HS-27A (cell line): ENCODE results near the gene LRRC42.

Experiments
- DNase-seq: peaks from one replicate; pipeline ENCODE4 v3.0.0-alpha.2; 2012; ENCODE audit warnings: low read depth, missing footprints

LRRC42 gene, protein sequence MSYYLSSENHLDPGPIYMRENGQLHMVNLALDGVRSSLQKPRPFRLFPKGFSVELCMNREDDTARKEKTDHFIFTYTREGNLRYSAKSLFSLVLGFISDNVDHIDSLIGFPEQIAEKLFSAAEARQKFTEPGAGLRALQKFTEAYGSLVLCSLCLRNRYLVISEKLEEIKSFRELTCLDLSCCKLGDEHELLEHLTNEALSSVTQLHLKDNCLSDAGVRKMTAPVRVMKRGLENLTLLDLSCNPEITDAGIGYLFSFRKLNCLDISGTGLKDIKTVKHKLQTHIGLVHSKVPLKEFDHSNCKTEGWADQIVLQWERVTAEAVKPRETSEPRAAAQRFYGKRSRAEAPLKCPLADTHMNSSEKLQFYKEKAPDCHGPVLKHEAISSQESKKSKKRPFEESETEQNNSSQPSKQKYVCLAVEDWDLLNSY

DNA sequence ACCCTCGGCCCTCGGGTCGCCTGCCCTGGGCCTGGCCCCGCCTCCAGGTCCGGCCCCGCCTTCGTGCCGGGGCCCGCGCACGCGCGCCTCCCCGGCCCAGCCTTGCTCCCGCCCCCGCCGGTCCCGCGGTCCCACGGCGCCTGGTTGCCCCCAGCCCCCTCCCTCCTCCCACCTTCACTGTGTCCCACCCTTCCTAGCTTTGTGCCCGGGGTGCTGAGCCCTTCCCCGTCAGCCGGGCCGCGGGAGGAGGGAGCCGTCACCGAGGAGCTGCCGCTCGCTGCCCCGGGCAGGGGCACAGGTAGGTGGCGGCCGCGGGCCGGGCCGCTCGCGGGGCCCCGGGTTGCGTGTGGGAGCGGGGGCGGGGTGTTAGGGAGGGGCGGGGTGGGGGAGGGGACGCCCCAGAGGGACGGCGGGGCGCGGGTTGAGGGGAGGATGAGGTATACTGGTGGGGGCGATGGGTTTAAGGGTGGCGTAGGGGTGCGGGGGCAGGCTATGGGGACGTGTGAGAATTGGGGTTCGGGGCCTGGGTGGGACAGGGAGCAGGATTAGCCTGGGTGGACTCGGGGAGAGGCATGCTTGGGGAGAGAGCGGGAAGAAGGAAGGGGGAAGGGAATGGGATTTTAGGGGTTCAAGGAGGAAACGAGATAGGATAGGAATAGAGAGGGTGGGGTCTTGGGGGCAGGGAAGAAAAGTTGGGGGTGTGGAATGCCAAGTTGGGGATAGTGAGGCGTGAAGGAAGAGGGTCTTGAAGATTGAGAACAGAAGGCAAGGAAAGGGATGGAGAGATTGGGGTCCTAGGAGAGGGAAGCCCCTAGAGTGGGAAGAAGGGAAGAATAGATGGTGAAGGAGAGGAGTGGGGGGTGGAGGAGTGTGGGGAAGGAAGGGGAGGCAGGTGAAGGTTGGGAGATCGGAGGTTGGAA lies at the start of gene LRRC42:
Gene LRRC42 (plus strand): TSS at position 99 of the 920 bp plus-strand sequence. CDS start 5,650 bp downstream, outside the sequence.
- no peak for DNase-seq

DNA sequence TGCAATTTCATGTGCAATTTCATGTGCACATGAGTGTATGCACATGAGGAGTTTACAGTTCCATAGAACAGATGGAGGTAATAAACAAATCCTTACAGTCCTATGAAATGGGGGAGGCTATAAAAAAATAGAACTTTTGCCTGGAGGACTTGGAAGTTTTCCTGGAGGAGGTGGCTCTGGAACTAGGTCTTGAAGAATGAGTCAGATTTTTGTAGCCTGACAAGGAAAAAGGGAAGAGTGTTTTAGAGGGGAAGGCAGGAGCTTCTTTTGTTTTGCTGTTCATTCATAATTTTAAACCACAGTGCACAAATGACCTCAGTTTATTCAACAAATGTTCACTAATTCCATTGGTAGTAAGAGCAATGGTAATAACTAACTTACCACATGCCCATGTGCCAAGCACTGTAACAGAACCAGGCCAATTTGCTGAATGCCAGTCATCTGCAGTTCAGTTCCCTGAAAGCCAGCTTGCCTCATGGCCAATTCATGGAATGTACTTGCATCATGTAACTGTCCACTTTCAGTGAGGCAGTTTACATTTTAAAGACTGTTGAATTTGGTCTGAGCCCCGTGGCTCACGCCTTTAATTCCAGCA lies 49.4 kb upstream of the LRRC42 start:
- DNase-seq, result no peak

DNA sequence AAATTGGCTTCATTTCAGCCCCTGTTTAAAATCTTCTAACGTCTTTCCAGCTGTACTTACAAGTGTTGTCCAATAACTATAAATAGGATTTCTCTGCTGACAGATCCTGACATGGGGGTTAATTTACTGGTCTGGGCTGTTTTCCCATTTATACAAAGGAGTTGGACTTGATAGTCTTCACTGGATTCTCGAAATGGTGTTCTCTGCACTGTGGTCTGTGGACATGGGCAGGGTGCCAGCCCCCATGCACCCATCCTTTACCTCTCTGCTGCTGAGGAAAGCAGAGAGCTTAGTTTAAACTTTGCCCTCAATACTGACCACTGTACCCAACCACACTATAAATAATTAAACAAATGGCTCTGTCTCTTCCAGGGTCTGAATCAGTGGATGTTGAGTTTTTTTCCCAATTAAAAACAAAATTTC lies 46.9 kb upstream of the LRRC42 start:
- no peak for DNase-seq

DNA sequence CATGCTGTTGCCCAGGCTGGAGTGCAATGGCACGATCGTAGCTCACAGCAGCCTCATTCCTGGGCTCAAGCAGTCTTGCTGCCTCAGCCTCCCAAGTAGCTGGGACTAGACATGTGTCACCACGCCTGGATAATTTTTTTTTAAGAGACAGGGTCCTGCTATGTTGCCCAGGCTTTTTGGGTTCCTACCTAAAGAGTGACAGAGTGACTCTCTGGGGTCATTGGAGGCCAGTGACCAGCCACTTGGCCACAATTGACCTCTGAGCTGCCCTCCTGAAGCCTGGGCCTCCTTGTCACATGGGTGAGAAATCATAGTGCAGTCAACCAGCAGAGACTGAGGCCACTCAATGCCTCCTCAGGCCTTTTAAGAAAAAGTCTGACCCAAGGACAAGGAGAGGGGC lies 46.4 kb upstream of the LRRC42 start:
- no peak for DNase-seq

DNA sequence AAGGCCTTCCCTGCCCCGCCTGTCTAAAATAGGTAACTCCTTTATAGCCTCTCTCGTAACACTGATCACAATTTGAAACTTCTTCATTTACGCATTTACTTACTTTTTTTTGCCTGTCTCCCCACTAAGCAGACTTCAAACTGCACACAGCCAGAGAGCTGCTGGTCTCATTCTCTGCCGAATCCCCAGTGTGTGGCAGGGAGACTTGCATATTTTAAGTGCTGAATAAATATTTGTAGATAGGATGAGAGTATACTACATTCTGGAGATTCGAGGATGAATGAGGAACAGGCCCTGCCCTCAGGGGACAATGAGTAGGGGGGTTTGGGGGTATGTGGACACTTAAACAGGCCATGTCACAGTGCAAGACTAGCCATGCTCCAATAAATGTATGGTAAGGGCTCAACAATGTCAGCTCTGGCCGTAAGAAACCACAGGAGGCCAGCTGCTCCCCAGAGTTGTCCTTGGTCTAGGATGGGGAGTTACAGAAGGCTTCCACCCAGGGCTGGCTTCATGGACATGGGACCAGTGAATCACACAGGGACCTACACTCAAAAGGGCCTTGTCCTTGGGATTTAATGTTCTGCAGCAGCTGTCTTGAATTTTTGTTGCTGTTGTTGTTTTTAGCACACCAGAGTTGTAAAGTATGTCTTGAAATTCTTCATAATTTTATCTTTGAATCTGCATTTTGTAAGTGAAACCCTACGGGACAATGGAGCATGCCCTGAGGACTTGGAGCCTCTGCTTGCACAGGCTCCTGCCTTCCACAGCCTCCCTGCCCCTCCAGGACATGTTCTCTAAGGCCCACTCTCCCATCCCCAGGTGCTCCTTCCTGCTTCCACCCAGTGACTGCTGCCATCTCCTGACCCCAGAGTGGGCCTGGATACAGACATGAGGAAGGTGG lies 43.7 kb upstream of the LRRC42 start:
- DNase-seq, result no peak

DNA sequence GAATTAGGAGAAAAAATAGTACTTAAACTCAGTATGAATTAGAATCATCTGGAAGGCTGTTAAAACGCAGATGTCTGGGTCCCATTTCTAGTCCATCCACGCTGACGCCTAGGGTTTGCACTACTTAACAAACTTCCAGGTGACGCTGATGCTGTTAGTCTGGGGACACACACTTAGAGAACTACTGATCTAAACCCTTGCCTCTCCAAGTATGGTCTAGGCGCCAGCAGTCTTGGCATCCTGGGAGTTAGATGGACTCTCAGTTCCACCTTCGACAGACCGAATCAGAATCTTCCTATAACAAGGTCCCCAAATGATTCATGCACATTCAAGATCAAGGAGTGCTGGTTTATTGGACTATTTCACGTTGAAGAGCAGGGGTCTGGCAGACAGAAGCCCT lies 40.6 kb upstream of the LRRC42 start:
- DNase-seq, result no peak

DNA sequence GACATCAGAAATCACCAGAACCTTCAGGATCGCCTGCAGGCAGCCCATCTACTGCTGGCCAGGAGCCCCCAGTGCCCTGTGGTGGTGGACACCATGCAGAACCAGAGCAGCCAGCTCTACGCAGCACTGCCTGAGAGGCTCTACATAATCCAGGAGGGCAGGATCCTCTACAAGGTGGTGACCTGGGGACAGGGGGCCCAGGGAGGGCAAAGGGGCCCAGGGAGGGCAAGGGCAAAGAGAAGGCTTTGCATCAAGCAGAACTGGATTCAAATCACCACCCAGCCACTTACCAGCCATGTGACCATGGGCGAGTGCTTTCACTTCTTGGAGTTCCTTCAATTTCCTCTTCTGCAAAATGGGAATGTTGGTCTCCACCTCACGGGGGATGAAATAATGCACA lies 40.0 kb upstream of the LRRC42 start:
- DNase-seq, result no peak

DNA sequence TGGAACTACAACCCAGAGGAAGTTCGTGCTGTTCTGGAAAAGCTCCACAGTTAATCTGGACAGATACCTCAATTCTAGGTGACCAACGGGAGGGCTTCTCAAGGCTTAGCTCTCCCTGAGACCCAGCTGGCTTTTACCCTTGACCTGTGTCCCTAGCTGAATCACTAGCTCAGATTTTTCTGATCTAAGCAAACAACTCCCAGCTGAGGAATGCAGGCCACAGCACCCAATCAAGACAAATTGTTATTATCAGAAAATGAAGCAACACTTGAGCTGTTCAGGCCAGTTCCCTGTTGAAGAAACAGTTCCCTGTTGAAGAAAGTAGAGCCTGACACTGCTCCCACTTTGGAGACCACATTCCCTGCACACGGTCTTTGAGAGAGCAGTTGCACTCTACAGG lies 36.2 kb upstream of the LRRC42 start:
- DNase-seq, result no peak

DNA sequence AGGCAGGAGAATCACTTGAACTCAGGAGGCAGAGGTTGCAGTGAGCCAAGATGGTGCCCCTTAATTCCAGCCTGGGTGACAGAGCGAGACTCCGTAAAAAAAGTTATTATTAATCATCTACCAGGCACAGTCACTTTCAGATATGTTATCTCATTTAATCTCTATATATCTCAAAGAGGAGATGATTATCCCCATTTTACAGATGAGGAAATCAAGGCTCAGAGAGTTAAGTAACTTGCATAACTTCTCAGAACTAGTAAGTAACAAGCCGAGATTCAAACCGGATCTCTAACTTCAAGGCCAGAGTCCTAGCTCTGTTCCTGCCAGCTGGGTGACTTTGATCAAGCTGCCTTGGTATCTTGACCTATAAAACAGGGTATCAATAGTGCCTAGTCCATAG lies 34.7 kb upstream of the LRRC42 start:
- DNase-seq, result no peak

DNA sequence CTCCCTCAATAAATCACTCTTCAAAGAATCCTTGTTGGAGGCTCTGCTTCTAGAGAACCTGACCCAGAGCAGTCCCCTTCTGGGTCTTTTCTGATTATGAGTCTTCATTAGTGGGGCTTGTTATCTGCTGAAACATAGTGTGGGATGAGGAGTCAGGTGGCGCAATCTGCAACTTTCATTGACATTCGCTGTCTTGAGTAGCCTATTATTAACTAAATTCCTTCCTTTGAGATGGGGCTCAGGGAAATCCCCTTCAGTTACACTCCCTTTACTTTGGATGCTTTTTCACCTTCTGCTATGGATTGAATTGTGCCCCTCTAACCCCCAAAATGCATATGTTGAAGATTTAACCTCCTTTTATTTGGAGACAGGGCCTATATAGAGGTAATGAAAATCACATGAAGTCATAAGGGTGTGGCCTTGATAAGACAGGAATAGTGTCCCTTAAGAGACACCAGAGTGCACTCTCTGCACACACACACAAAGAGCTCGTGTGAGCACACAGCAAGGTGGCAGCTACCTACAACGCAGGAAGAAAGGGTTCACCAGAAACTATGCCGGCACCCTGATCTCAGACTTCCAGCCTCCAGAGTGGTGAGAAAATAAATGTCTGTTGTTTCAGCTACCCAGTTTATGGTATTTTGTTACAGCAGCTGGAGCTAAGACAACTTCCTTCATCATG lies 32.7 kb upstream of the LRRC42 start:
- no peak for DNase-seq

DNA sequence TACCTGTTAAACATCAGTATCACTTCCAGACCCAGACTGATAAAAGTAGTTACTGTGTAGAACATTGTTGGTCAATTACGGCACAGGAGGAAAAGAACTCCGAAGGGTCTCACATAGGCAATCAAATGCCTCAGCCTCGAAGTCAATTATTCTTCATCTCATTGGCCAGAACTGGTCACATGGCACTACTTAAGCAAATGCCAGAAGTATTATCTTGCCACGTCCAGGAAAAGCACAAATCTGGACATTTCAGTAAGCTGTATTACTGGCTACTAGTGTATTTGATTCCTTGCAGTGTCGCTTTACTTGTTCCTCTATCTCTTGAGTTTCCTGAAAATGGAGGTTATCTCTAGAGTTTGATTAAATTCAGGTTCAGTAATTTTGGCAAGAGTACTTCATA lies 27.8 kb upstream of the LRRC42 start:
- DNase-seq, result no peak

DNA sequence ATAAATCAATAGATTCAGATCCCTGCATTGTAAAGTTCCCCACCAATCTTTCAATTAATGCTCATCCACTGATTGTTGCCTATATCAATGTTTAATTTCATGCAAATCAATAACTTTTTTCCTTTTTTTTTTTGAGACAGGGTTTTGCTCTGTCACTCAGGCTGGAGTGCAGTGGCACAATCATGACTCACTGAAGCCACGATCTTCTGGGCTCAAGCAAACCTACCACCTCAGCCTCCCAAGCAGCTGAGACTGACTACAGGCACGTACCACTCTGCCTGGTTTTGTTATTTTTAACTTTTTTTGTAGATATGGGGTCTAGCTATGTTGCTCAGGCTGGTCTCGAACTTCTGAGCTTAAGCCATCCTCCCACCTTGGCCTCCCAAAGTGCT lies 26.5 kb upstream of the LRRC42 start:
- DNase-seq, result no peak

DNA sequence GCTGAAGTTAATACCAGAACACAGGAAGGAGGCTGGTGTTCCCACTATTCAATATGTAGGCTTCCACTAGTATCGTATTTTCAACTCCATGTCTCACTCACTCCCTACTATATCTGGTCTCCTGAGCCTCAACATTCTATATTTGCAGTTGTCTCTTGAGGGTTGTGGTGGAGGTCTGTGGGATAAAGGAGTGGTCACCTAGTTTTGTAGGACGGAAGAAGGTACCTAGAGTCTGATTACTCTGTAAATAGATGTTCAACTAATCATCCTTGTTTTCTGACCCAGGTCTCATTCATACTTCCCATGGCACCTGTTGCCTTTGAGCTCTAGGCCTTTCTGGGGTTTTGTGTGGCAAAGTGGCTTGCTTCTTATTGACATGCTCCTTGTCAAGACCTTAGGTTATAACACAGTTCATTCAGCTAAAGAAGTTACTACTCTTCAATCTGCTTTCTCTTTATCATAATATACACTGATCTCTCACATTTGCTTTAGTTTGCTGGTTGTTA lies 18.7 kb upstream of the LRRC42 start:
- no peak for DNase-seq

DNA sequence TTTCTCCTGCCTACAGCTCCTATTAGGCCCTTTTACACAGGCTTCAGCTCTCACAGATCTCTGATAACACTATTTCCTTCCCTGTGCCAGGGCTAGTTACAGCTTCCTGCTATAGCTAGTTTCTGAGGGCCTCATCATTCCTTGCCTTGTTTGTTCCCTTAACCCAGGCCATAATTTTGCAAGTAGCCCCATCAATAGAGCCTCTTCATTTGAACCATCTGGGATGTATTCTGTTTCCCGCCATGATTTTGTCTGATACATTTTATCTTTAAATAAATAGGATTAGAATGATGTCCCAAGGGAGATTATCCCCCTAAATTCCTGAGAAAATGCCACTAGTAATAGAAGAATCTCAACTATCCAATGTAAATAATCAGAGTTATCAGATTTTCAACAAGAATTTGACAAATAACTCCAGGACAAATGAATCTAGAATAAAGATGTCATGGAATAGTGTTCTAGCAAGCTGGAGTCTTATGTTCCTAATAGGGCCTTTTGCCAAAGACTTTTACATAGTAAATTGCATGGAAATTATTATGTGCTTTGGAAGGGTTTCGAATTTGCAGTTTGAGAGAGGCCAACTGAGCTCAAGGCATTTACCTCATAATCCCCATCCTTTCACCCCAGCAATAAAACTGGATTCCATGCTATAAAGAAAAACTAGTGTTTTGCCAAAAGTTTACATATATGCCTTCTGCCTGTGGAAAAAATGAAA lies 16.7 kb upstream of the LRRC42 start:
- DNase-seq, result no peak

DNA sequence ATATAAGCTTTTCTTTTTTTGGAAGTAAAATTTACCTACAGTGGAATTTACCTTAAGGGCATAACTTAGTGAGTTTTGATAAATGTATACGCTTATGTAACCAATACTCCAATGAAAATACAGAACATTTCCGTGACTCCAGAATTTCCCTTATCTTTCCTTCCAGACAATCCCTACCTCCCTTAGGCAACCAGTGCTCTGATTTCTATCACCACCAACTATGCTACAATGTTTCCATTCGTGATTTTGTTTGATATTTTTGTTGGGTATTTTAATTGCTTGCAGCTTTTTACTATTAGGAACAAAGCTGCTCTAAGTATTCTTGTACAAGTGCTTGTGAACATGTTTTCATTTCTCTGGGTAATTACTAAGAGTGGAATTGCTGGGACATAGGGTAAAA lies 15.2 kb upstream of the LRRC42 start:
- no peak for DNase-seq

DNA sequence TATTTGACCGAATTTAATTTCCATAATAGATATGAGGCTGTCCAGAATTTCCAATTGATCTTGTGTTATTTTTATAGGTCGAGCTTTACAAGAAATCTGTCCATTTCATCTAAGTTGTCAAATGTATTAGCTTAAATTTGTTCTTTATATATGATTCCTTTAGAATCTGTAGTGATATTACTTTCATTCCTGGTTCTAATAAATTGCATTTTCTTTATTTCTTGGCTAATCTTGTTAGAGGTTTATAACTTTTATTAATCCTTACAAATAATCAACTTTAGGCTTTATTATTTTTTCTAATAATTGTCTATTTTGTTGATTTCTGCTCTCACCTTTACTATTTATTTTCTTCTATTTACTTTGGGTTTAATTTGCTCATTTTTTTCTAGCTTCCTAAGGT lies 14.6 kb upstream of the LRRC42 start:
- no peak for DNase-seq

DNA sequence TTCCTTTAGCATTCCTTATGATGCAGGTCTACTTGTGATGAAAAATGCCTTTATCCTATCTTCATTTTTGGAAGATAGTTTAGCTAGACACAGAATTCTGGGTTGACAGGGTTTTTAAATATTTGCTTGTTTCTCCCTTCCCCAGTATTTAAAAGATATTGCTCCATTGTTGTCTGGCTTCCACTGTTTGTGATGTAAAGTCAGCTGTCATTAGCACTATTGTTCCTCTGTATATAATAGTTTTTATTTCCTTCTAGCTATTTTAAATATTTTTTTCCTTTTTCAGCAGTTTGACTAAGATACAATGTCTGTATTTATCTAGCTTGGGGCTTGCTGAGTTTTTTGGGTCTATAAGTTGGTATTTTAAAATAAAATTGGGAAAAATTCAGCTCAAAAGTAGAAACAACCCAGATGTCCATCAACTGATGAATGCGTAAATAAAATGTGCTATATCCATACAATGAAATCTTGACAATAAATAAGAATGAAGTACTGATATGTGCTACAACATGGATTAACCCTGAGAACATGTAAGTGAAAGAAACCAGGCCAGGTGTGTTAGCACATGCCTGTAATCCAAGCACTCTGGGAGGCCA lies 11.9 kb upstream of the LRRC42 start:
- no peak for DNase-seq

DNA sequence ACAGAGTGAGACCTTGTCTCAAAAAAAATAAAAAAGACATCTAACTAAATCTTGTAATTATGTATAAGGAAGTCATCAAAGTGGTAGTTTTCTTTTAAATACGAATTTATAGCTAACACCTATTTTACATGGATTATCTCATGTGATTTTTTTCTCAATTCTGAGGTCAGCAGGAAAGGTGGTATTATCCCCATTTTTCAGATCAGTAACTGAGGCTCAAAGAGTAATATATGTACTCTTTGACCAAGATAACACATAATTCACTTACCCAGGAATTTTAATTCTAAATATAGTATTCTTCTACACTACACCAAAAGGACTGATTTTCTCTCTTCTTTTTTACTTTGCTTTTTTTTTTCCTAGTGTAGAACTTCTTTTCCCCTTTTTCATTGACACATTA lies 9.7 kb upstream of the LRRC42 start:
- no peak for DNase-seq

DNA sequence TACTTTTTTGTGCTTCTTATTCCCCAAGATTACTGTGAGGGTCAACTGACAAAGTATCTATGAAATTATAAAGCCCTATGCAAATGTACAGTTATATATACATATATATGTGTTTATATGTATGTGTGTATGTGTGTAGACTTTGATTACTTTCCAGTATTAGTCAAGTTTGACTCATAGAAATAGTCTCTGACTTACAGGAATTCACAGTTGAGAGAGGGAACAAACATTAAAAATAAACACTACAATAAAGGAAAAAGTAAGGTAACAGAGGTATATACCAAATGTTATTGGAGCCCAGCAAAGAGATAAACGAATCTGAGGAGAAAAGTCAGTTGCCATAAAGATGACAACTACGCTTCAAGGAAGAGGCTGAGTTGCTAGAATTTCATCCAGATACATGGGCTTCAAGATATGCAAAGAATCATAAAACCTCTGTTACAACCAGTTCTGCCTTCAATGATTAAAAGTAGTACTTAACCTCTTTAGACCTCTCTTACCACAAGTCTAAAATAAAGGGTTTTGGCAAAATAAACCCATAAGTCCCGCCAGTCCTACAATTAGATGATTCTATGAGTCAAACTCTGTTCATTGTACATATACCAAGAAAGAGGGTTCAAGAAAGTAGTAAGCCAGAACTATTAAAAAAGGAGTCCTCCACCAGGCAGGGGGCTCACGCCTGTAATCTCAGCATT lies 7.9 kb upstream of the LRRC42 start:
- no peak for DNase-seq
